Ecto neural progenitor cell (in vitro differentiated cells): ENCODE measurements around the gene VIPR2.
"Not testable (repeated sequence)": the region's sequence is repeated elsewhere in the genome, so short reads cannot be mapped to it uniquely, and the experiment has no call there.

Experiments
- DNase-seq: peaks from one replicate; pipeline ENCODE4 v3.0.0-alpha.2; 2018; ENCODE audit warnings: low spot score

VIPR2 gene

DNA sequence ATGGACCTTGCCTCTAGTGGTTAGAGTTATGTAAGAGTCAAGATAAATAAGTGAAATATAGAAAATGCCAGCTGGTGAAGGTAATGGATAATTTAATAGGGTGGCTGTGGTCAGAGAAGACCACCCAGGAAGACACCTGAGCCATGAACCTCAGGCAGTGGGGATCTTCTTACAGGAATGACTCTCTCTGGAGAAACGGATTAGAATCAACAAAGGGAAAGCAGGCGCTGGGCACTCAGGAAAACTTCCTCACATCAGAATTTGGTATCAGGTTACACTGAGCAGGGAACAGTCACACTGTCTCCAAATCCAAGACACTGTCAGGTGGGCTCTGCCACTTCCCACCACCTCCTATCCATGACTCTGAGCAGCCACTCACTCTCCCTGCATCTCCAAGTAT lies 155.7 kb downstream of the VIPR2 start:
- no peak for DNase-seq

DNA sequence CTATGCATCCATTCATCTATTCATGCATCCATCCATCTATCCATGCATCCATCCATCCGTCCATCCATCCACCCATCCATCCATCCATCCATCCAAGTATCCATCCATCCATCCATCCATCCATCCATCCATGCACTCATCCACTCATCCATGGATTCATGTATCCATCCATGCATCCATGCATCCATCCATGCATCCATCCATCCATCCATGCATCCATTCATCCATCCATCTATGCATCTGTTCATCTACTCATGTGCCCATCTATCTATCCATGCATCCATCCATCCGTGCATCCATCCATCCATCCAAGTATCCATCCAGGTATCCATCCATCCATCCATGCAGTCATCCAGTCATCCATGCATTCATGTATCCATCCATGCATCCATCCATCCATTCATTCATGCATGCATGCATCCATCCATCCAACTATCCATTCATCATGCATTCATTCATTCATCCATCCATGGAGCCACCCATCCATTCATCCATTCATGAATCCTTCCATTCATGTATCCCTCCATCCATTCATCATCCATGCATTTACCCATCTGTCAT lies 156.3 kb downstream of the VIPR2 start:
- DNase-seq: no peak

DNA sequence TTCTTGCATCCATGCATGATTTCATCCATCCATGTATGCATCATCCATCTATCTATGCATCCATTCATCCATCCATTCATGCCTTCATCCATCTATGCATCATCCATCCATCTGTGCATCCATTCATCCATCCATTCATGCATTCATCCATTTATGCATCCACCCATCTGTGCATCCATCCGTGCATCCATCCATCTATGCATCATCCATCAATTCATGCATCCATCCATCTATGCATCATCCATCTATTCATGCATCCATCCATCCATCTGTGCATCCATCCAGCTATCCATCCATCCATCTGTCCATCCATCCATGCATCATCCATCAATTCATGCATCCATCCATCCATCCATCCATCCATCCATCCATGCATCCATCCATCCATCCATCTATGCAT lies 157.0 kb downstream of the VIPR2 start:
- DNase-seq: no peak

DNA sequence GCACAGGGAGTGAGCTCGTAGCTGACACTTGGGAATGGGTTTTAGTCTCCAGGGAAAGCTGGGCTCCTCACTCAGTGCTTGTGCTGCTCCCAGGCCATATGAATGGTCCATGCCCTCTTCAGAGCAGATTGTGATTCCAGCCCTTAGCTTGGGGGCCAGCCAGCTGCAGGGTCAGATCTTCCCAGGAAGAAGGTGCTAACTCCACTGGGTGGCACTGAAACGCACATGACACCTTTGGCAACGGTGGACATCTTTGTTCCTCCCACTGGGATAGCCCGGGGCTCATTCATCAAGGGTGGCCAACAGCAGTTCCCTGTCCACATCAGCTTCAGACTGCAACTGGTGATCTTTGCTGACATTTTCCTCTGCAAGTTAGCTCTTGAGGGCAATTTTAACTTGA lies 159.1 kb downstream of the VIPR2 start:
- DNase-seq: no peak

DNA sequence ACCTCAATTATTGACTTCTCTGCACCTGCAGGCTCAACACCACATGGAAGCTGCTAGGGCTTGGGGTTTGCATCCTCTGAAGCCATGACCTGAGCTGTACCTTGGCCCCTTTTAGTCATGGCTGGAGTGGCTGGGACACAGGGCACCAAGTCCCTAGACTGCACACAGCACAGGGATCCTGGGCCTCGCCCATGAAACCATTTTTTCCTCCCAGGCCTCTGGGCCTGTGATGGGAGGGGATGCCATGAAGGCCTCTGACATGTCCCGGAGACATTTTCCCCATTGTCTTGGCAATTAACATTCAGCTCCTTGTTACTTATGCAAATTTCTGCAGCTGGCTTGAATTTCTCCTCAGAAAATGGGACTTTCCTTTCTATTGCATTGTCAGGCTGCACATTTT lies 160.7 kb downstream of the VIPR2 start:
- not testable (repeated sequence) for DNase-seq

DNA sequence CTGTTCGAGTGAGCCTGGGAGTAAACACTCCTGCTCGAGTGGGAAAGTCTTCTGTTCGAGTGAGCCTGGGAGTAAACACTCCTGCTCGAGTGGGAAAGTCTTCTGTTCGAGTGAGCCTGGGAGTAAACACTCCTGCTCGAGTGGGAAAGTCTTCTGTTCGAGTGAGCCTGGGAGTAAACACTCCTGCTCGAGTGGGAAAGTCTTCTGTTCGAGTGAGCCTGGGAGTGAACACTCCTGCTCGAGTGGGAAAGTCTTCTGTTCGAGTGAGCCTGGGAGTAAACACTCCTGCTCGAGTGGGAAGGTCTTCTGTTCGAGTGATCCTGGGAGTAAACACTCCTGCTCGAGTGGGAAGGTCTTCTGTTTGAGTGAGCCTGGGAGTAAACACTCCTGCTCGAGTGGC lies 162.6 kb downstream of the VIPR2 start:
- DNase-seq: not testable (repeated sequence)

DNA sequence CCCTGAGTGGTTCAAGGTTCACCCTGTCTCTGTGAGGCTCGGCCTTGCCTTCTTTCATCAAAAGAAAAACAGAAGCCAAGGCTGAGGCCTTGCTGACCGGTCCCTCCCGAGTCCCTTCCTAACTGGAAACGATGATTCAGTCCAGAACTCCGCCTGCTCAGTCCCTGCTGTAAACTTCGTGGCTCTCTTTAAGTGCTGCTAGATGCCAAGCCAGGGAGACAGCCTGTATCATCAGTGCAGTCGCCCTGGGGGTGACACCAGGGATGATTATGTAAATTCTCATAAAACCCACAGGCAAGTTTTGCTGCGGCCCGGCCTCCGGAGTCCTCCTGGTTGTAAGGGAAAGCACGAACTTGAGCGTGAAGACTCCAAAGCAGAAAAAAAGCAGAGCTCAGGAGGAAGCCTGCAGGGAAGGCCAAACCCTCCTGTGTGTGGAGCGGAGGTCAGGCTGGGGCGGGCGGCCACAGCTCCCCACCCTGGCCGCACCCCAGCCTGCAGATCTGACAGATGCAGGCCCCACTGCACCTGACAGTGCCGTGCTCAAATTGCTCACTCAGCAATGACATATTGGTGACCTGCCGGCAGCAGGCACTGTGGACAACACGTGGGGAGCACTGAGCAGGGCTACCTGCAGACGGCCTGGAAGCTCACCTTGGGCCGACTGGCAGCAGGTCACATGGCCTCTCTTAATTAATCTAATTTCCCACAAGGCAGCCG lies 164.9 kb downstream of the VIPR2 start:
- DNase-seq: no peak

DNA sequence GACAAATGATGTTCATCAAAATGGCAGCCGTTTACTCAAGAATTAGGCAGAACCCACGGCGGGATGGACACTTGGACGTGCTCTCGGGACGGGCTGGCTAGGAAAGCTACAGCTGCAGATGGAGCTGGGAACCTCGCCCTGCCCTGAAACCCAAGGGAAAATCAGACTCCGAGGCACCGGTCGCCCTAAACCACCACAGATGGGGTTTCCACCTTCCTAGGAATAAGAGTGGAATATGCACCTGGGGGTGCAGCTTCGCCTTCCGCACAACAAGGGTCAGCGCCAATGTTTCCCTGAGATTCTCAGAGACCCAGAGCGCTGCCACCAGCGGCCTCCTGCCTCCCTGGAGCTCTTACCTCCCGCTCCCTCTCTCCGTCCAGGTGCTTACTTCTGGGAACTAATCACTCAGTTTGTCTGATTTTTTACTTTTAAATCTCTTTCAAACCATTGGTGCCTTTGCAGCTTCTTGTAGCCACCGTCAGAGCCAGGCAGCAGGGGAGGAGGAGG lies 165.6 kb downstream of the VIPR2 start:
- no peak for DNase-seq
